NCI-H2107 (cell line): Measurements from ENCODE around the gene SLC16A13.
A peak's percentile ranks its signal among the peaks of the same experiment; 100 is the strongest.

Experiments used
- DNase-seq: peaks from one replicate; lab custom pipeline; 2025; lab: John Stamatoyannopoulos, UW

SLC16A13 gene

GRCh38 chr17:7014261-7014994 lies 21.4 kb upstream of the SLC16A13 start:
- DNase-seq: peak; percentile 82

- DNase-seq: no peak
Measured at GRCh38 chr17:7014995-7015958, 20.5 kb upstream of the SLC16A13 start.

GRCh38 chr17:7016418-7016817 lies 19.4 kb upstream of the SLC16A13 start:
- DNase-seq: no peak

GRCh38 chr17:7016886-7017826 lies 18.7 kb upstream of the SLC16A13 start:
- DNase-seq: no peak

- DNase-seq: no peak
Measured at GRCh38 chr17:7017827-7018200, 18.0 kb upstream of the SLC16A13 start.

GRCh38 chr17:7018331-7018964 lies 17.4 kb upstream of the SLC16A13 start:
- no peak for DNase-seq

GRCh38 chr17:7019367-7019766 lies 16.4 kb upstream of the SLC16A13 start:
- DNase-seq: no peak

- DNase-seq: peak; percentile 24
Measured at GRCh38 chr17:7019839-7020519, 15.8 kb upstream of the SLC16A13 start.

- DNase-seq: no peak
Measured at GRCh38 chr17:7020894-7021664, 14.7 kb upstream of the SLC16A13 start.

- peak; percentile 35 for DNase-seq
Measured at GRCh38 chr17:7021993-7022778, 13.6 kb upstream of the SLC16A13 start.

- DNase-seq: no peak
Measured at GRCh38 chr17:7022781-7023571, 12.8 kb upstream of the SLC16A13 start, which contains the start of gene BCL6B. TSS of gene BCL6B (plus strand) at chr17:7023050. CDS start at chr17:7023672, 622 bp downstream.

- DNase-seq: no peak
Measured at GRCh38 chr17:7023576-7024401, 12.0 kb upstream of the SLC16A13 start.

GRCh38 chr17:7024402-7024785 lies 11.4 kb upstream of the SLC16A13 start:
- DNase-seq: no peak

GRCh38 chr17:7025245-7025644 lies 10.6 kb upstream of the SLC16A13 start:
- DNase-seq: no peak

- DNase-seq: no peak
Measured at GRCh38 chr17:7026471-7027115, 9.2 kb upstream of the SLC16A13 start.

GRCh38 chr17:7027335-7027734 lies 8.5 kb upstream of the SLC16A13 start:
- no peak for DNase-seq

GRCh38 chr17:7029096-7029495 lies 6.7 kb upstream of the SLC16A13 start:
- no peak for DNase-seq
